H9 (cell line): ENCODE results near the gene WDR27. TPM values are rescaled to one million over a fixed set of nuclear protein-coding genes. Genes with fewer than 3 reads are reported as not detected.

Source experiments
- DNase-seq: peaks from one replicate; pipeline ENCODE4 v3.0.0-alpha.2; 2017
- H2AFZ ChIP-seq: one replicate; pipeline ENCODE4 v1.6.1; 2013; ENCODE audit warnings: mild to moderate bottlenecking, low read length, control low read depth, moderate library complexity
- H2AK5ac ChIP-seq: 2 replicates; pipeline ENCODE4 v1.6.1; 2013; ENCODE audit warnings: low read length, control low read depth, mixed read lengths; ENCODE audit not compliant: insufficient read length
- H2BK120ac ChIP-seq: one replicate; pipeline ENCODE4 v1.6.1; 2013; ENCODE audit warnings: low read depth, mild to moderate bottlenecking, low read length, control low read depth, inconsistent platforms; ENCODE audit not compliant: poor library complexity, severe bottlenecking
- H2BK12ac ChIP-seq: 2 replicates; pipeline ENCODE4 v1.6.1; 2013; ENCODE audit warnings: low read length, control low read depth, mixed read lengths, low read depth; ENCODE audit not compliant: insufficient read length
- H2BK15ac ChIP-seq: 2 replicates; pipeline ENCODE4 v1.6.1; 2013; ENCODE audit warnings: low read depth, low read length, control low read depth
- H2BK20ac ChIP-seq: one replicate; pipeline ENCODE4 v1.6.1; 2013; ENCODE audit warnings: low read depth, mild to moderate bottlenecking, low read length, control low read depth, inconsistent platforms; ENCODE audit not compliant: poor library complexity, severe bottlenecking
- H2BK5ac ChIP-seq: 2 replicates; pipeline ENCODE4 v1.6.1; 2013; ENCODE audit warnings: low read length, control low read depth, mixed read lengths; ENCODE audit not compliant: insufficient read length
- H3K14ac ChIP-seq: 2 replicates; pipeline ENCODE4 v1.6.1; 2013; ENCODE audit warnings: low read length, control low read depth; ENCODE audit not compliant: insufficient read depth
- H3K18ac ChIP-seq: 2 replicates; pipeline ENCODE4 v1.6.1; 2013; ENCODE audit warnings: low read depth, mild to moderate bottlenecking, mixed read lengths, low read length, control low read depth; ENCODE audit not compliant: insufficient read length
- H3K23ac ChIP-seq: 2 replicates; pipeline ENCODE4 v1.6.1; 2013; ENCODE audit warnings: low read length, control low read depth, mixed read lengths, low read depth; ENCODE audit not compliant: insufficient read length
- H3K23me2 ChIP-seq: 2 replicates; pipeline ENCODE4 v1.6.1; 2013; ENCODE audit warnings: low read depth, mild to moderate bottlenecking, mixed read lengths, low read length, control low read depth; ENCODE audit not compliant: insufficient read length, poor library complexity, severe bottlenecking
- H3K27ac ChIP-seq: 2 replicates; pipeline ENCODE4 v1.5.1; 2013; ENCODE audit warnings: low read length, control low read depth, mixed read lengths, low read depth; ENCODE audit not compliant: insufficient read length
- H3K27me3 ChIP-seq: 2 replicates; pipeline ENCODE4 v1.6.1; 2013; ENCODE audit warnings: low read length, control low read depth, inconsistent platforms; ENCODE audit not compliant: insufficient read depth
- H3K4ac ChIP-seq: 2 replicates; pipeline ENCODE4 v1.6.1; 2013; ENCODE audit warnings: low read depth, mild to moderate bottlenecking, control low read depth, inconsistent platforms, low read length, moderate library complexity
- H3K4me1 ChIP-seq: 2 replicates; pipeline ENCODE4 v1.6.1; 2013; ENCODE audit warnings: low read length, control low read depth, inconsistent platforms; ENCODE audit not compliant: insufficient read depth
- H3K4me2 ChIP-seq: 2 replicates; pipeline ENCODE4 v1.6.1; 2013; ENCODE audit warnings: low read length, control low read depth, mixed read lengths; ENCODE audit not compliant: insufficient read length, insufficient read depth
- H3K56ac ChIP-seq: 2 replicates; pipeline ENCODE4 v1.6.1; 2013; ENCODE audit warnings: low read depth, mild to moderate bottlenecking, mixed read lengths, low read length, control low read depth; ENCODE audit not compliant: insufficient read length
- H3K79me1 ChIP-seq: 2 replicates; pipeline ENCODE4 v1.6.1; 2013; ENCODE audit warnings: low read depth, mild to moderate bottlenecking, moderate library complexity, low read length, control low read depth, inconsistent platforms; ENCODE audit not compliant: insufficient read depth, poor library complexity, severe bottlenecking
- H3K79me2 ChIP-seq: 2 replicates; pipeline ENCODE4 v1.6.1; 2013; ENCODE audit warnings: low read length, control low read depth, inconsistent platforms; ENCODE audit not compliant: insufficient read depth
- H3K9ac ChIP-seq: 2 replicates; pipeline ENCODE4 v1.6.1; 2013; ENCODE audit warnings: low read length, control low read depth, mixed read lengths; ENCODE audit not compliant: insufficient read length; ENCODE audit errors: extremely low read depth
- H3K9me3 ChIP-seq: one replicate; pipeline ENCODE4 v1.6.1; 2013; ENCODE audit warnings: low read depth, low read length, inconsistent platforms; ENCODE audit not compliant: control insufficient read depth
- H3T11ph ChIP-seq: one replicate; pipeline ENCODE4 v1.6.1; 2013; ENCODE audit warnings: mild to moderate bottlenecking, low read length, control low read depth, inconsistent platforms
- H4K20me1 ChIP-seq: one replicate; pipeline ENCODE4 v1.6.1; 2013; ENCODE audit not compliant: control insufficient read depth, insufficient read length, insufficient read depth
- H4K5ac ChIP-seq: 2 replicates; pipeline ENCODE4 v1.6.1; 2013; ENCODE audit warnings: low read depth, mild to moderate bottlenecking, mixed read lengths, low read length, control low read depth; ENCODE audit not compliant: insufficient read length
- H4K8ac ChIP-seq: replicated peaks from 2 replicates; pipeline ENCODE4 v1.6.1; 2013; ENCODE audit warnings: low read length, control low read depth, mixed read lengths, low read depth; ENCODE audit not compliant: insufficient read length
- H4K91ac ChIP-seq: 2 replicates; pipeline ENCODE4 v1.6.1; 2013; ENCODE audit warnings: low read depth, mild to moderate bottlenecking, moderate library complexity, mixed read lengths, low read length, control low read depth; ENCODE audit not compliant: insufficient read length
- H3K27ac Mint-ChIP-seq, 3 experiments: 2 replicates in 2 of 3; 3 replicates in 1 of 3; pipeline ENCODE4 v1.8.0; 2020 to 2021; ENCODE audit warnings: mixed read lengths in 3 of 3, mild to moderate bottlenecking in 1 of 3, moderate library complexity in 1 of 3
- H3K27me3 Mint-ChIP-seq: 2 replicates; pipeline ENCODE4 v1.8.0; 2021; ENCODE audit warnings: low read depth, mild to moderate bottlenecking, moderate library complexity, mixed read lengths
- H3K36me3 Mint-ChIP-seq, 3 experiments: 2 replicates in 2 of 3; 3 replicates in 1 of 3; pipeline ENCODE4 v1.8.0; 2020 to 2021; ENCODE audit warnings: low read depth in 3 of 3, mixed read lengths in 3 of 3; ENCODE audit not compliant: insufficient read depth in 1 of 3
- H3K4me1 Mint-ChIP-seq, 2 experiments: 2 replicates each; pipeline ENCODE4 v1.8.0; 2020; ENCODE audit warnings: mixed read lengths in 2 of 2
- H3K4me3 Mint-ChIP-seq, 2 experiments: 2 replicates in 1 of 2; 3 replicates in 1 of 2; pipeline ENCODE4 v1.8.0; 2020 to 2021; ENCODE audit warnings: mild to moderate bottlenecking in 2 of 2, mixed read lengths in 2 of 2, moderate library complexity in 1 of 2
- H3K9me3 Mint-ChIP-seq, 2 experiments: 2 replicates in 1 of 2; 3 replicates in 1 of 2; pipeline ENCODE4 v1.8.0; 2020; ENCODE audit warnings: mild to moderate bottlenecking in 2 of 2, mixed read lengths in 2 of 2, moderate library complexity in 1 of 2
- CTCF ChIP-seq: fragments of 200-600 bp; sonication (generic); conservative IDR thresholded peaks from 3 replicates; pipeline ENCODE4 v1.8.0; 2021; ENCODE audit warnings: antibody characterized with exemption, mild to moderate bottlenecking
- WGBS: extraction: QIAGEN DNeasy Blood & Tissue Kit; methylation state at CpG from one replicate; pipeline ENCODE4 v1.1.7; 2013; ENCODE audit warnings: missing lambda C conversion rate, low lambda C conversion rate, mixed read lengths; ENCODE audit not compliant: insufficient read length; ENCODE audit errors: extremely low coverage; 5-methylcytosine and 5-hydroxymethylcytosine counted together
- total RNA-seq: library from RNA; stranded (reverse); gene quantifications from 2 replicates; pipeline ENCODE4 v1.2.1, GENCODE V29; 2021

The WDR27 gene
- total RNA-seq, 1 experiment from 2014 or later: 48.7 TPM

- no peaks in the 10 kb centered on the region for H3K9me3 ChIP-seq
- no peak overlapping the region for H3K4me2 ChIP-seq
- H2AFZ ChIP-seq: no peak overlapping the region
- H3K79me2 ChIP-seq: no peaks in the 10 kb centered on the region
- no peak for TF ChIP-seq CTCF
- Mint-ChIP-seq H3K36me3 (peaks cover 42 to 65% (median 63%) of the 10 kb centered on the region in 3 experiments), H3K27me3 (no peaks in the 10 kb centered on the region), H3K4me1 (peaks cover 9% of the 10 kb centered on the region in 2 experiments), H3K4me3 (no peak overlapping the region), H3K9me3 (no peaks in the 10 kb centered on the region), H3K27ac (no peak overlapping the region)
- H2BK5ac ChIP-seq: no peak overlapping the region
- H3K14ac ChIP-seq: no peak overlapping the region
- no peak overlapping the region for H2BK15ac ChIP-seq
- H3K18ac ChIP-seq: no peak overlapping the region
- H3K9ac ChIP-seq: no peak overlapping the region
- H4K5ac ChIP-seq: no peak overlapping the region
- no peak overlapping the region for H4K8ac ChIP-seq
- WGBS: no CpG with 5 or more reads among the region's 1 CpG
- no peak overlapping the region for H4K91ac ChIP-seq
- no peak overlapping the region for H3K4ac ChIP-seq
- no peak overlapping the region for H2BK12ac ChIP-seq
- H3T11ph ChIP-seq: no peak overlapping the region
- no peak for DNase-seq
- no peak overlapping the region for H2BK20ac ChIP-seq
- no peak overlapping the region for H3K56ac ChIP-seq
- H3K23me2 ChIP-seq: no peaks in the 10 kb centered on the region
- H2AK5ac ChIP-seq: no peak overlapping the region
- H2BK120ac ChIP-seq: no peak overlapping the region
- H3K27me3 ChIP-seq: no peaks in the 10 kb centered on the region
- no peaks in the 10 kb centered on the region; the same call in 1 of the 2 replicates for H3K4me1 ChIP-seq
- no peak overlapping the region for H3K23ac ChIP-seq
- H3K27ac ChIP-seq: no peak overlapping the region
- peaks cover 4% of the 10 kb centered on the region for H3K79me1 ChIP-seq
- H4K20me1 ChIP-seq: no peaks in the 10 kb centered on the region
These were observed 24.7 kb downstream of the WDR27 start for GRCh38 chr6:169677096-169677495.
